T-helper 1 cell treated with Interleukin-12 subunit alpha and Interleukin-12 subunit beta and Interleukin-4 antibody, amounts not matched to agents 30 ng/mL and 1 ng/mL, for 36 hours (primary cell): ENCODE data around the gene STXBP4. TPM values are rescaled to one million over a fixed set of nuclear protein-coding genes. Genes with fewer than 3 reads are reported as not detected.

Experiments used
- intact Hi-C: fragments of 100-400 bp; cut with micrococcal nuclease; formaldehyde crosslinking; loops from one replicate; pipeline ENCODE4 v1.15.1; 2024
- total RNA-seq: library from RNA; stranded (reverse); gene quantifications from 2 replicates; pipeline ENCODE4 v1.2.3, GENCODE V29; 2022

STXBP4 gene
- total RNA-seq, 1 donor from 2014 or later = 8.9 TPM

GRCh38 chr17:55215711-55216110 lies 247.1 kb downstream of the STXBP4 start:
- intact Hi-C loops = no loop called here

GRCh38 chr17:55216888-55217287 lies 248.3 kb downstream of the STXBP4 start:
- intact Hi-C loops = no loop called here

- intact Hi-C loops = no loop called here
These were observed 250.9 kb downstream of the STXBP4 start for GRCh38 chr17:55219459-55219858.

- intact Hi-C loops = no loop called here
These were observed 251.4 kb downstream of the STXBP4 start for GRCh38 chr17:55219934-55220333.

Other genes starting within 250 kb of the STXBP4 start
- 0.15 and 0.29 TPM in 2 replicates for gene TOM1L1, start 67.9 kb upstream of the STXBP4 start, total RNA-seq
- 43.4 and 47.4 TPM in 2 replicates for gene COX11, start 111 bp upstream of the STXBP4 start, total RNA-seq